K562 (cell line): ENCODE data around the gene RNF168. TPM values are rescaled to one million over a fixed set of nuclear protein-coding genes. Genes with fewer than 3 reads are reported as not detected.

Experiments
- CBX5 ChIP-seq: IDR thresholded peaks from 2 replicates; pipeline ENCODE4 v1.6.1; 2014; ENCODE audit warnings: low read depth, borderline replicate concordance
- ELF2 ChIP-seq: fragments of 250-450 bp; sonication (Bioruptor Pico); IDR thresholded peaks from 2 replicates; pipeline ENCODE4 v1.5.0; 2021; ENCODE audit warnings: mild to moderate bottlenecking
- GABPB2 ChIP-seq: fragments of 250-450 bp; sonication (Bioruptor Pico); conservative IDR thresholded peaks from 2 replicates; pipeline ENCODE4 v1.5.1; 2021; ENCODE audit warnings: mild to moderate bottlenecking
- GATAD2A ChIP-seq: fragments of 450-650 bp; IDR thresholded peaks from 2 replicates; pipeline ENCODE4 v1.6.1; 2017
- HDAC2 ChIP-seq: fragments of 450-650 bp; IDR thresholded peaks from 2 replicates; pipeline ENCODE4 v1.6.1; 2016; ENCODE audit warnings: mild to moderate bottlenecking
- HMBOX1 ChIP-seq: sonication (generic); IDR thresholded peaks from 2 replicates; pipeline ENCODE4 v1.6.1; 2016
- KLF1 ChIP-seq: fragments of 450-650 bp; IDR thresholded peaks from 2 replicates; pipeline ENCODE4 v1.6.1; 2016; ENCODE audit warnings: missing genetic modification characterization, missing compliant biosample characterization
- PCBP1 ChIP-seq: fragments of 200-400 bp; formaldehyde crosslinking; IDR thresholded peaks from 2 replicates; pipeline ENCODE4 v1.6.1; 2018; ENCODE audit warnings: mild to moderate bottlenecking, low read depth, low read length; ENCODE audit not compliant: poor library complexity, severe bottlenecking
- RAD51 ChIP-seq: fragments of 450-650 bp; IDR thresholded peaks from 2 replicates; pipeline ENCODE4 v1.7.1; 2016; ENCODE audit warnings: low read depth, mild to moderate bottlenecking, borderline replicate concordance
- RUNX1 ChIP-seq: sonication (generic); IDR thresholded peaks from 2 replicates; pipeline ENCODE4 v1.6.1; 2016; ENCODE audit warnings: antibody characterized with exemption, low read depth
- TEAD1 ChIP-seq, 2 experiments: fragments of 450-650 bp in 1 of 2; sonication (generic) in 1 of 2; formaldehyde crosslinking; IDR thresholded peaks; 2 replicates each; pipeline versions ENCODE4 v1.4.0 to v1.8.0; 2020 to 2022; ENCODE audit warnings: mild to moderate bottlenecking in 2 of 2, missing genetic modification reagents in 1 of 2
- ZHX1 ChIP-seq: fragments of 150-350 bp; conservative IDR thresholded peaks from 2 replicates; pipeline ENCODE4 v1.6.1; 2014; ENCODE audit warnings: low read length
- ZNF12 ChIP-seq: sonication (generic); formaldehyde crosslinking; IDR thresholded peaks from 2 replicates; pipeline ENCODE4 v1.4.0; 2020; ENCODE audit warnings: mild to moderate bottlenecking, missing genetic modification reagents
- ZNF175 ChIP-seq: fragments of 200-800 bp; sonication (Bioruptor generic); IDR thresholded peaks from 2 replicates; pipeline ENCODE4 v1.6.1; 2016; ENCODE audit warnings: low read depth, mild to moderate bottlenecking, missing genetic modification characterization, missing compliant biosample characterization
- polyA plus RNA-seq, 8 experiments: library from polyadenylated mRNA; depleted of rRNA in 4 of 8; stranded (reverse) in 5 of 8; unstranded in 3 of 8; fragments of >200 nt; fragmentation: Nextera tagmentation in 2 of 8; fragmentation: Illumina TruSeq in 1 of 8; extraction: Ambion mirVana in 2 of 8; extraction: Trizol in 1 of 8; gene quantifications; 2 replicates each; pipeline versions ENCODE4 v1.2.1 to v1.2.3, GENCODE V29; 2011 to 2014; ENCODE audit warnings: inconsistent platforms in 1 of 8, missing spikeins in 1 of 8
- total RNA-seq, 7 experiments: library from RNA; depleted of rRNA in 6 of 7; stranded (reverse); fragments of >200 nt in 6 of 7; fragmentation: Illumina TruSeq in 2 of 7; extraction: Trizol in 2 of 7; gene quantifications; 2 replicates each; pipeline versions ENCODE4 v1.2.1 to v1.2.3, GENCODE V29; 2011 to 2021; ENCODE audit warnings: low replicate concordance in 1 of 7
- TF ChIP-seq, protein P1 (sequence below): fragments of 450-650 bp; formaldehyde crosslinking; IDR thresholded peaks from 2 replicates; pipeline ENCODE4 v1.4.0; 2020; ENCODE audit warnings: mild to moderate bottlenecking, mixed read lengths
- TF ChIP-seq, protein P2 (sequence below): fragments of 250-450 bp; sonication (Bioruptor Pico); IDR thresholded peaks from 2 replicates; pipeline ENCODE4 v1.4.0; 2020; ENCODE audit warnings: borderline replicate concordance
- TF ChIP-seq, protein P3 (sequence below): fragments of 250-450 bp; sonication (Bioruptor Pico); IDR thresholded peaks from 2 replicates; pipeline ENCODE4 v1.4.0; 2020
- TF ChIP-seq, protein P4 (sequence below): sonication (generic); formaldehyde crosslinking; IDR thresholded peaks from 2 replicates; pipeline ENCODE4 v1.4.0; 2020; ENCODE audit warnings: mild to moderate bottlenecking, missing genetic modification reagents

RNF168 gene
- total and polyA plus RNA-seq, 9 of the 15 experiments (the other 6 are each of a cell fraction or from before 2014, with no cell fraction given) = 6.0 to 32.1 (median 16.6) TPM

DNA sequence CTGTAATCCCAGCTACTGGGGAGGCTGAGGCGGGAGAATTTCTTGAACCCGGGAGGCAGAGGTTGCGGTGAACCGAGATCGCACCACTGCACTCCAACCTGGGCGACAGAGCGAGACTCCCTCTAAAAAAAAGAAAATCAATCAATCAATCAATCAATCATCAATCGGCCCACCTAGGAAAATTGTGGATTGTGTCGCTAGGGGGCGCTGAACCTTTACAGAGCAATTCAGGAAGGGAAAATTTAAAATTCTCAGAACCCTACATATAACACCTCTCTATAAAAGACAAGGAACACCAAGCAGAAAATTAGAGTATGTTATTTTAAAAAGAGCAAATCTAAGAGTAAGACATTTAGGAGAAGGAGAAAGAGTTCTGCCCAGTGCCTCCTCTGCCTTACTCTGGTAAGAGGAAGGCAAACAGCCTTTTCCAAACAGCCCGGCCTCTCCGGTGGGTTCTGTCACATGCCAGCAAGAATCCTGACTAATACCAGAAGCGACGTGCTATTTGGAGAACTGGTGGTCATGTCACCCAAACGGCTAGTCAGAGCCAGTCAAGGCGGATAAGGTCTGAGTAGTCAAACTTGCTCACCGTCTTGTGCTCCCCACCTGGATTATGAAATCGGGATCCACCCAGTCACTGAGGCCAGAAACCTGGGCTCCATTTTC is 33.9 kb upstream of the RNF168 start (continued):
- no peak for TF ChIP-seq ZHX1
- no peak for TF ChIP-seq ZNF12 (CRISPR knock-in tag)
- no peak for TF ChIP-seq TEAD1 (CRISPR knock-in tag; IDR thresholded peaks at IDR 0.05)
- TF ChIP-seq, protein P1, sequence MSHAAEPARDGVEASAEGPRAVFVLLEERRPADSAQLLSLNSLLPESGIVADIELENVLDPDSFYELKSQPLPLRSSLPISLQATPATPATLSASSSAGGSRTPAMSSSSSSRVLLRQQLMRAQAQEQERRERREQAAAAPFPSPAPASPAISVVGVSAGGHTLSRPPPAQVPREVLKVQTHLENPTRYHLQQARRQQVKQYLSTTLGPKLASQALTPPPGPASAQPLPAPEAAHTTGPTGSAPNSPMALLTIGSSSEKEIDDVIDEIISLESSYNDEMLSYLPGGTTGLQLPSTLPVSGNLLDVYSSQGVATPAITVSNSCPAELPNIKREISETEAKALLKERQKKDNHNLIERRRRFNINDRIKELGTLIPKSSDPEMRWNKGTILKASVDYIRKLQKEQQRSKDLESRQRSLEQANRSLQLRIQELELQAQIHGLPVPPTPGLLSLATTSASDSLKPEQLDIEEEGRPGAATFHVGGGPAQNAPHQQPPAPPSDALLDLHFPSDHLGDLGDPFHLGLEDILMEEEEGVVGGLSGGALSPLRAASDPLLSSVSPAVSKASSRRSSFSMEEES (CRISPR knock-in tag) = no peak
- TF ChIP-seq GATAD2A = peak; percentile 80; the same call in 1 of the 2 replicates
- no peak for TF ChIP-seq KLF1 (tag)
- no peak for TF ChIP-seq ZNF175 (CRISPR knock-in tag)
- no peak for TF ChIP-seq HDAC2
- TF ChIP-seq, protein P2, sequence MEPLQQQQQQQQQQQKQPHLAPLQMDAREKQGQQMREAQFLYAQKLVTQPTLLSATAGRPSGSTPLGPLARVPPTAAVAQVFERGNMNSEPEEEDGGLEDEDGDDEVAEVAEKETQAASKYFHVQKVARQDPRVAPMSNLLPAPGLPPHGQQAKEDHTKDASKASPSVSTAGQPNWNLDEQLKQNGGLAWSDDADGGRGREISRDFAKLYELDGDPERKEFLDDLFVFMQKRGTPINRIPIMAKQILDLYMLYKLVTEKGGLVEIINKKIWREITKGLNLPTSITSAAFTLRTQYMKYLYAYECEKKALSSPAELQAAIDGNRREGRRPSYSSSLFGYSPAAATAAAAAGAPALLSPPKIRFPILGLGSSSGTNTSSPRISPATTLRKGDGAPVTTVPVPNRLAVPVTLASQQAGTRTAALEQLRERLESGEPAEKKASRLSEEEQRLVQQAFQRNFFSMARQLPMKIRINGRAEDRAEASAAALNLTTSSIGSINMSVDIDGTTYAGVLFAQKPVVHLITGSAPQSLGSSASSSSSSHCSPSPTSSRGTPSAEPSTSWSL (CRISPR knock-in tag) = no peak
- TF ChIP-seq, protein P3, sequence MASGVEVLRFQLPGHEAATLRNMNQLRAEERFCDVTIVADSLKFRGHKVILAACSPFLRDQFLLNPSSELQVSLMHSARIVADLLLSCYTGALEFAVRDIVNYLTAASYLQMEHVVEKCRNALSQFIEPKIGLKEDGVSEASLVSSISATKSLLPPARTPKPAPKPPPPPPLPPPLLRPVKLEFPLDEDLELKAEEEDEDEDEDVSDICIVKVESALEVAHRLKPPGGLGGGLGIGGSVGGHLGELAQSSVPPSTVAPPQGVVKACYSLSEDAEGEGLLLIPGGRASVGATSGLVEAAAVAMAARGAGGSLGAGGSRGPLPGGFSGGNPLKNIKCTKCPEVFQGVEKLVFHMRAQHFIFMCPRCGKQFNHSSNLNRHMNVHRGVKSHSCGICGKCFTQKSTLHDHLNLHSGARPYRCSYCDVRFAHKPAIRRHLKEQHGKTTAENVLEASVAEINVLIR = no peak
- no peak for TF ChIP-seq ELF2 (CRISPR knock-in tag)
- TF ChIP-seq PCBP1 = no peak
- no peak for TF ChIP-seq RAD51
- no peak for TF ChIP-seq GABPB2 (CRISPR knock-in tag)
- TF ChIP-seq CBX5 = no peak
- TF ChIP-seq RUNX1 = no peak
- TF ChIP-seq, protein P4, sequence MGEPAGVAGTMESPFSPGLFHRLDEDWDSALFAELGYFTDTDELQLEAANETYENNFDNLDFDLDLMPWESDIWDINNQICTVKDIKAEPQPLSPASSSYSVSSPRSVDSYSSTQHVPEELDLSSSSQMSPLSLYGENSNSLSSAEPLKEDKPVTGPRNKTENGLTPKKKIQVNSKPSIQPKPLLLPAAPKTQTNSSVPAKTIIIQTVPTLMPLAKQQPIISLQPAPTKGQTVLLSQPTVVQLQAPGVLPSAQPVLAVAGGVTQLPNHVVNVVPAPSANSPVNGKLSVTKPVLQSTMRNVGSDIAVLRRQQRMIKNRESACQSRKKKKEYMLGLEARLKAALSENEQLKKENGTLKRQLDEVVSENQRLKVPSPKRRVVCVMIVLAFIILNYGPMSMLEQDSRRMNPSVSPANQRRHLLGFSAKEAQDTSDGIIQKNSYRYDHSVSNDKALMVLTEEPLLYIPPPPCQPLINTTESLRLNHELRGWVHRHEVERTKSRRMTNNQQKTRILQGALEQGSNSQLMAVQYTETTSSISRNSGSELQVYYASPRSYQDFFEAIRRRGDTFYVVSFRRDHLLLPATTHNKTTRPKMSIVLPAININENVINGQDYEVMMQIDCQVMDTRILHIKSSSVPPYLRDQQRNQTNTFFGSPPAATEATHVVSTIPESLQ (CRISPR knock-in tag) = no peak
- peak; percentile 49; the same call in 1 of the 2 replicates for TF ChIP-seq HMBOX1
